Measurements from ENCODE around the gene CLSTN2.

CLSTN2 gene

DNA sequence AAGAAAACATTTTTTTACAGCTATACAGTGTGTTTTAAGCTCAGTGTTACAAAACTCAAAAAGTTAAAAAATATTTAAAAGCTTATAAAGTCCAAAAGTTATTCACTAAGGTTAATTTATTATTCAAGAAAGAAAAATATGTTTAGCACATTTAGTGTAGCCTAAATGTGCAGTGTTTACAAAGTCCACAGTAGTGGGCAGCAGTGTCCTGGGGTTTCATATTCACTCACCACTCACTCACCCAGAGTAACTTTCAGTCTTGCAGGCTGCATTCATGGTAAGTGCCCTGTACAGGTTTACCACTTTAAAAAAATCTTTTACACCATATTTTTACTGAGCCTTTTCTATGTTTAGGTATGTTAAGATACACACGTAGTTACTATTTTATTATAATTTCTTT lies 442.7 kb downstream of the CLSTN2 start:
- no peak for DNase-seq (ENCODE audit: low spot score in 2 of 2)
- Mint-ChIP-seq H3K9me3 (no peaks in the 10 kb centered on the region), H3K4me1 (no peaks in the 10 kb centered on the region), H3K36me3 (no peaks in the 10 kb centered on the region), H3K27ac (no peak overlapping the region), H3K27me3 (peaks cover 2% of the 10 kb centered on the region), H3K4me3 (no peak overlapping the region)
- no peak for ATAC-seq (ENCODE audit: low read depth)

DNA sequence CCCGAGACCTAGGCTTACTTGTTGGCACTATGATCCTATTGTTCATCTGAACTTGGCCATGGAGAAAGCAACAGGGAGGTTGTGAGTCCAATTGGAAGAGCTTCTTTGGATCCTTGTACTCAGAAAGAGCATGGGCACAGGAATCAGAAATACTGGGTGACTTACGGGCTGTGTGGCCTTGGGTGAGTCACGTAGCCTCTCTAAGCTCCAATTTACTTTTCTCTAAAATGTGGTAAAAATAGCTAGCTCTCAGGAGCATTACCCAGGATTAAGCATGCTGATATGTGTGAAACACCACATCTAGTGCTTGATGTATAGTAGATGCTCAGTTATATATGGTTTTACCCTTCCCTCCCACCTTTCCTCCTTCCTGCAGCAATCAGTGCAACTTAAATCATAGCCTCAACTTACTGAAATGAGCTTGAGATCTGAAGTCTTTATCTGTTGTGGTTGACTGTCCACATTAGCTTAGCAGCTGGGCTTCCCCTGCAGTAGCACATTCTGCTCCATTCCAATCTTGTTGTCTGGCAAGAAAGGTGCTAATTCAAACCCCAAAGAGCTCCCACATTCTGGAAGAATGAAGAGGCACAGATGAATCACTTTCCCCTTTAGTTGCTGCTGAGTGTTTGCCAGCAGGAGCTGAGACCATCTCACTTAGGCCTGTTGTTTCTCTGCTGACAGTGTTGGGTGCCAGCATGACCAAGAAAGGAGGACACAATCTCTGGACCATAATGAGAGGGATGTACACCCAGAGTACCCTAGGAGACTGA lies 443.8 kb downstream of the CLSTN2 start:
- H3K4me3 Mint-ChIP-seq, result no peak overlapping the region
- H3K4me1 Mint-ChIP-seq, result no peaks in the 10 kb centered on the region
- no peaks in the 10 kb centered on the region for H3K9me3 Mint-ChIP-seq
- no peaks in the 10 kb centered on the region for H3K36me3 Mint-ChIP-seq
- no peak overlapping the region for H3K27ac Mint-ChIP-seq
- no peak for ATAC-seq (ENCODE audit: low read depth)
- H3K27me3 Mint-ChIP-seq, result peaks cover 2% of the 10 kb centered on the region
- DNase-seq (ENCODE audit: low spot score in 2 of 2), result no peak

DNA sequence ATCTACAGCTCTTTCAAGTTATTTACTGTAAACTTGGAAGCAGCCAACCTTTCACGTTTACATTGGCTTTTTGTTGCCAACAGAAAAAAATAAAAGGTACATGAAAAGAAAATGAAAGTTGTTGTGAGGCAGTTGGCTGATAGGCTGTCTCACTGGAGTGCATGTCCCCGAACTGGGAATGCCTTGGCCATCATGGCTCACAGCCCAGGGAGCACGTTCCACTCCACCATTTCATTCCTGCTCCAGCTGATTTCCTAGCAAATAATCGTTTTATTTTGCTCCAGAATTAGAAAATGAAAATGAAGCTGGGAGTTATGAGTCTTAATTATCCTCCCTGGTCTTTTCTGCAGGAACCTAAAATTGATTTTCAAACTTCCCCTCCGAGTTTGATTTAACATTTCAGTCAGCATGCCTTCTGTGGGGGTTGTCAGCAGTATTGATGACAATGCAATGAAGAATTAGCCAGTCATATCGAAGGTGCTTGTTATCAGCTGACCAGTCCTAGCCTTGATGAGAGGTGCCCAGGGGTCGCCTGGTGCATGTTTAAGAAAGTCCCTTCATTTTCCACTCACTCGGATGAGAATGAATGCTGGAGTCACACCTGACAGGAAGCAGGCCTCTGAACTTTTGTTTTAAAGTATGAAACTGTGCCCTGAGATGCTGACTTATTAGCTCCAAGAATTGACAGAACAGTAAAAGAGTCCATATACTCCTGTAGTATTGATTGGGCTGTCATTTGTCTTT lies 449.2 kb downstream of the CLSTN2 start:
- H3K4me3 Mint-ChIP-seq, result no peak overlapping the region
- DNase-seq (ENCODE audit: low spot score in 2 of 2) (no peak), ATAC-seq (ENCODE audit: low read depth) (no peak)
- H3K9me3 Mint-ChIP-seq, result no peaks in the 10 kb centered on the region
- no peaks in the 10 kb centered on the region for H3K4me1 Mint-ChIP-seq
- H3K36me3 Mint-ChIP-seq, result no peaks in the 10 kb centered on the region
- H3K27me3 Mint-ChIP-seq, result no peaks in the 10 kb centered on the region
- no peak overlapping the region for H3K27ac Mint-ChIP-seq

DNA sequence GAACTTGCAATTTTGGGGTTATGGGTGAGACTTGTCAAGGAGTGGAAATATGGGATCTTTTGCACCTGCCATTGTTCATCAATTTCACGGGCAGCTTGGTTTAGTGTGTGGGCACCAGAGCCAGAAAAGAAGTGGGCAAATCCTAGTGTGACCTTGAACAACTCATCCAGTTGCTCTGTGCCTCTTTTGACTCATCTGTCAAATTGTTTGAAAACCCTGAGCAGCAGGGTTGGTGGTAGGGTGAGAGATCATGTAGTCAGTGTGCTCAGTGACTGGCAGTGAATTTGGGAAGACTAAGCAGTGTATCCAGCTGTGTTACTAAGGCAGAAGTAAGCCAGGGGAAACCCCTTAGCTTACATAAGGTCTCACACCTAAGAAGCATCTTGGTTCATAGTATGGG lies 449.9 kb downstream of the CLSTN2 start:
- Mint-ChIP-seq H3K4me1 (no peaks in the 10 kb centered on the region), H3K27ac (no peak overlapping the region), H3K9me3 (peaks cover 1% of the 10 kb centered on the region), H3K36me3 (no peaks in the 10 kb centered on the region), H3K27me3 (no peaks in the 10 kb centered on the region), H3K4me3 (no peak overlapping the region)
- DNase-seq (ENCODE audit: low spot score in 2 of 2) (no peak), ATAC-seq (ENCODE audit: low read depth) (no peak)

DNA sequence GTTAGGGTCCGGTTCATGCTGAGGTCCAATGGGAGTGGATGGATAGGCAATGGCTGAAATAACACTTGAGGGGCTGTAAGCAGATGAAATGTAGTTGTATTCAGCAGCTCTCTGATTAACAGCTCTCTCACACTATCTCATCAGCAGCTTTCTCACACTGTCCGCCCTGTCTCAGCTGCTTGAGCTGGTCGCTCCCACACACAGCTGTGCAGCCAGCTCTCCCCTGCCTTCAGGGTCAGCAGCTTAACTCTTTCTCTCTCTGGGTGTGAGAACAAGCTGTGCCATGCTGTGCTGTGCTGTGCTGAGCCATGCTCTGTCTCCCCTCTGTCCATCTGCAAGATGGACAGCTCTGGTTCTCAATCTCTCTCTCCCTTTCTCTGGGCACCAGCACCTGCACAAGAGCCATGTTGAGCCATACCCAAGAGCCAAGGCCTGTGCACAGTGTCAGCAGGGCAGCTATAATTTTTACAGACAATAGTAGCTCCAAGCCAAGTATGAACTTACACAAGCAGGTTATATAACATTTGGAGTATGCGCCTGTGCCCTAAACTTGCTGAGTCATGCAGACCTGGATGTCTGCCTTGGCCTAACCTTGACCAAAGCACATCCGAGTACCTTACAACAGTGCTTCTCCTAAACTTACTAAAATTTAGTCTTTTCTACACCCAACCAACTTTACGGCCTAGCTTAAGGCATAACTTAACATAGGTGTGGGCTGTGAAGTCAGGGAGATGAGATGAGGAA lies 451.5 kb downstream of the CLSTN2 start:
- Mint-ChIP-seq H3K9me3 (peaks cover 1% of the 10 kb centered on the region), H3K4me1 (no peaks in the 10 kb centered on the region), H3K36me3 (no peaks in the 10 kb centered on the region), H3K4me3 (no peak overlapping the region), H3K27ac (no peak overlapping the region), H3K27me3 (no peaks in the 10 kb centered on the region)
- no peak for ATAC-seq (ENCODE audit: low read depth)
- DNase-seq (ENCODE audit: low spot score in 2 of 2), result no peak

DNA sequence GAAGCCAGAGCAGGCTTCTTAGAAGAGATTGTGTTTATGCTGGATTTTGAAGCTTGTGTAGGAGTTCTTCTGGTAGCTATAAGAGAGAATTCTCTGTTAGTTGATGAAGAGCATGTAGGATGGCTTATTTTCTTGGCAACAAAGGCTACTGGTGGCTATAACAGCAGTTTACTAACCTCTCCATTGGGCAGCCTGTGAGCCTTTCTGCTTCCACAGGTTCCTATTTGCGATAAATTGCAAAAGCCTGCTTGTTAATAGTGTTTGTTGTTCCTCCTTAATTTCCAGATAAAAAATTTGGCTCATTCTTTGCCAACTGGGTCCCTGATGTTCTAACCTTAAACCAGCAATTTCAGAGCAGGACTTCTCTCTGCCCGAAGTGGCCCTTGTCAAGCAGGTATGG lies 452.3 kb downstream of the CLSTN2 start:
- no peaks in the 10 kb centered on the region for H3K27me3 Mint-ChIP-seq
- H3K27ac Mint-ChIP-seq, result no peak overlapping the region
- DNase-seq (ENCODE audit: low spot score in 2 of 2) (no peak), ATAC-seq (ENCODE audit: low read depth) (no peak)
- H3K4me1 Mint-ChIP-seq, result no peaks in the 10 kb centered on the region
- H3K4me3 Mint-ChIP-seq, result no peak overlapping the region
- peaks cover 1% of the 10 kb centered on the region for H3K9me3 Mint-ChIP-seq
- no peaks in the 10 kb centered on the region for H3K36me3 Mint-ChIP-seq

DNA sequence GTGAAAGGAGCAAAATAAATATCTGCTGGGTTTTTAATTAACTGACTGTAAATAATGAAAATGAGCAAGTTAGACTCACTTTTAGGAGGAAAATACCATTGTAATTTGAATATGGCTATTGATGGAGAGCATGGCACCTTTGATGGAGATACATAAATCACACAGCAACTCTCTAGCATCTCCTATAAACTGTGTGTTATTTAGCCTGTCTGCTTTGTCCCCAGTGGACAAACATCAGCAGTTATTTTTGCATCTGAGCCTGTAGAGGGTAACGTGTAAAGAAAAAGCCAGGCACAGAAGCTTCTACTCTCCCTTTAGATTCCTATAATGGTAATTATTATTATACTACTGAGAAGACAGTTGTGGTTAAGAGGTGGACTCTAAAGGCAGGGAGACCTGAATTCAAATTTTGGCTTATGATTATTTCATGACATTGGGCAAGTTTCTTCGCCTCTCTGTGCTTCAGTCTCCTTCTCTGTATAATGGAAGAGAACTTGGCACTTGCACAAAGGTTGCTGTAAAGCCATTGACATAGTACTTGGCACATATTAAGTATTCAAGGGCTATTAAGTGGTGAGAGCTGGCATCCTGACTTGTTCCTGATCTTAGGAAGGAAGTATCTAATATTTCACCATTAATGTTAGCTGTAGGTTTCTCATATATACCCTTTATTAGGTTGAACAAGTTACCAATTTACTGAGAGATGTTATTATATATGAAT lies 453.4 kb downstream of the CLSTN2 start:
- no peaks in the 10 kb centered on the region for H3K27me3 Mint-ChIP-seq
- no peak for ATAC-seq (ENCODE audit: low read depth)

DNA sequence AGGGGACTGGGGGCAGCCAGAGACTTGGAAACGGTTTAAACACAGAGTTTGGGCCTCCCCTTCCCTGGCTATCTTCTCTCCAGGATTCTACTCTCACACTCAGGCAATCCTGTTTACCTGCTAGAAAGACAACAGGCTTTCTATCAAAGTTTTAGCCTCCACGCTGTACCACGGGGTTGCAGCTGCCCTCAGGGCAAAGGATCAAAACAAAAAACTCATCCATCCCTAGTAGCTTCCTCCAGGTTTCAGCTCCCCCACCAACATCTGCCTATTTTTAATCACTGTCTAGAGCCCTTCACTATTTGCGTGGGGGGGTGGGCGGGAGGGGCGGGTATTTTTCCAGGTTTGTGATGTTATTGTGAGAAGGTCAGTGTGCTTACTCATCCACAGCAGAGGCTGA lies 456.1 kb downstream of the CLSTN2 start:
- no peaks in the 10 kb centered on the region for H3K36me3 Mint-ChIP-seq
- H3K4me1 Mint-ChIP-seq, result no peaks in the 10 kb centered on the region
- H3K27ac Mint-ChIP-seq, result no peak overlapping the region
- H3K4me3 Mint-ChIP-seq, result no peak overlapping the region
- H3K27me3 Mint-ChIP-seq, result no peaks in the 10 kb centered on the region
- DNase-seq (ENCODE audit: low spot score in 2 of 2) (no peak), ATAC-seq (ENCODE audit: low read depth) (no peak)
- peaks cover 1% of the 10 kb centered on the region for H3K9me3 Mint-ChIP-seq

More for the DNA sequence above, 453.4 kb downstream of the CLSTN2 start:
- Mint-ChIP-seq H3K27ac (no peak overlapping the region), H3K4me1 (no peaks in the 10 kb centered on the region), H3K9me3 (peaks cover 1% of the 10 kb centered on the region), H3K4me3 (no peak overlapping the region), H3K36me3 (no peaks in the 10 kb centered on the region)
- DNase-seq (ENCODE audit: low spot score in 2 of 2), result no peak

DNA sequence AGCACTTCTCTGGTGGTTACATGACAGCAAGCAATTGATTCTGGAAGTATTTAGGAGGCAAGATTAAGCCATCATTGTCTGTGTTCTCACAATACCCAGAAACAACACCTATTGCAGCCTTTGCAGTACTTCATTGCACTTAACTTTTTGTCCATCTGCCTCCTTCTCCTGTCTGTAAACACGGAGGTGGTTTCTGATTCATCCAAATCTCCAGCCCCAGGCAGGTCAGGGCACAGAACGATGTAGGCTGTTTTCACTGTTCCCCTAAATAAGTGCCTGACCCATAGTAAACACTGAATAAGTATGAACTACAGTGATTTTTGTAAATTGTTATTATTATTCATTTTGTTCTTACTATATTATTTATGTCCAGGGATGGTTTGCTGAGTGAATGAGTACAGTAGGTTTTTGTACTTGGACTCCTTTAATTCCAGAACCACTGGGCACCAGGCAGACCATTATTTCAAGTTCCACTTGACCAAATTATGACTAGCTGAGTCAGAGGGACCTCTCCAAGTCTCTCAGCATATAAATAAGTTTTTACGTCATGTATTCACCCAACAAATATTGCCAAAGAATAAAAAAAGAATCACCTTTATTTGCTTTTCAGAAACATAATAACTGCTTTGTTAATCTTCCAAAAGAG lies 459.6 kb downstream of the CLSTN2 start:
- no peaks in the 10 kb centered on the region for H3K4me1 Mint-ChIP-seq
- no peaks in the 10 kb centered on the region for H3K27me3 Mint-ChIP-seq
- no peak overlapping the region for H3K27ac Mint-ChIP-seq
- peaks cover under 1% of the 10 kb centered on the region for H3K9me3 Mint-ChIP-seq
- no peak for ATAC-seq (ENCODE audit: low read depth)
- DNase-seq (ENCODE audit: low spot score in 2 of 2), result no peak
- no peaks in the 10 kb centered on the region for H3K36me3 Mint-ChIP-seq
- H3K4me3 Mint-ChIP-seq, result no peak overlapping the region

DNA sequence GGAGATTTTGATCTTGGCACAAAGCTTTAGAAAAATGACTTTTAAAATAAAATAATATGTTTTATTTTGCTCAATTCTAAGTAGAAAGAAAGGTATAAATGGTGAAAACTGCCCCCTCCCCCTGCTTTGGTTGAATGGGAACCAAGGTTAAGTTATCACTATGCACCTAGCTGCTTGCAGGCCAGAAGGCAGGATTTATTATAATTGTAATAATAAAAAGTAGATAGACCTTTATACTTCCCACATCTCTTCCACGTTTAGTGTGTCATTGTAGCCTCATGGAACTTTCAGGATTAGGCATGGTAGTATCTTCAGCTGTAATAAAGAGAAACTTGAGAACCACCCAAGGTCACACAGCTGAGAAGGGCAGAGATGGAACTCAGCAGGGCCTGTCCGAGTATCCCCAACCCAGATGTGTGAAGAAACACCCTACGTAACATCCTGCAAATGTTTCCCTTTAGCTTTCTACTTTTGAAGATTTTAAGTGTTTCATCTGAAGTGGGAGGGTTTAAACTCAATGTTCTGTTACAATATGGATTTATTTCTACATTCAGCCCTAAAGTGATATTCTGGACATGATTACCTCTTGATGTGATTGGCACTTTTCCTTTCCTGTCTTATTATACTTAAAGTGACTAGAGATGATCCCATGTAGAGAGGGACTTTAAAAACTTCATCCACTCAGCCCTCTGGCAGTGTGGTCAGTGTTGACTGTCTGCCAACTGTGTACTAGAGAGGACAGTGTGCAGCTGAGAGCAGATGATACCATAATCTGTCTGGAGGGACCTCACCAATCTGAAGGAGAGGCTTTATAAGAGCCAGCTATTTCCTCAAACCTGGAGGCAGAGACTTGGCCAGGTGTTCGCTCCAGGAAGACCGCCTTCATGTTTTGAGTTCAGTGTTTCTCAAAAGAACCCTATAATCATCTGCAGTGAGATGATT lies 460.4 kb downstream of the CLSTN2 start:
- Mint-ChIP-seq H3K9me3 (no peaks in the 10 kb centered on the region), H3K4me3 (no peak overlapping the region), H3K27ac (no peak overlapping the region), H3K27me3 (no peaks in the 10 kb centered on the region), H3K36me3 (no peaks in the 10 kb centered on the region), H3K4me1 (no peaks in the 10 kb centered on the region)
- DNase-seq (ENCODE audit: low spot score in 2 of 2) (no peak), ATAC-seq (ENCODE audit: low read depth) (no peak)

DNA sequence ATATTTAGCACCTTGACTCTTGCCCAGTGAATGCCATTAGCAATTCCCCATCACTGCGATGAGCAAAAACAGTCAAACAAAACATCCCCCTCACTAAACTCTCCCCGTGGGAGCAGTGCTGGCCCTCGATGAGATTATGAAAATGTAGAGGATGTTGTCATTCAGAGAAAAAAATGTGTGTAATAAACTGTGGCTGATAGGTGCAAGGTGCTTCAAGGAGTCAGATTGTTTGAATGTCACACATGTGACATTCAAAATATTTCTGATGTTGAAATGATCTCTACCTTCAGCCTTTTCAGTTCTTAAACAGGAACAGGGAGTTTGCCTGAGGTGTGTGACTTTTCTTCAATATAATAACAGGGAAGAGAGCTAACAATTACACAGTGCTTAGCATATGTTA lies 461.1 kb downstream of the CLSTN2 start:
- no peak for DNase-seq (ENCODE audit: low spot score in 2 of 2)
- Mint-ChIP-seq H3K27ac (no peak overlapping the region), H3K9me3 (no peaks in the 10 kb centered on the region), H3K4me3 (no peak overlapping the region), H3K36me3 (no peaks in the 10 kb centered on the region), H3K4me1 (no peaks in the 10 kb centered on the region), H3K27me3 (no peaks in the 10 kb centered on the region)
- no peak for ATAC-seq (ENCODE audit: low read depth)

DNA sequence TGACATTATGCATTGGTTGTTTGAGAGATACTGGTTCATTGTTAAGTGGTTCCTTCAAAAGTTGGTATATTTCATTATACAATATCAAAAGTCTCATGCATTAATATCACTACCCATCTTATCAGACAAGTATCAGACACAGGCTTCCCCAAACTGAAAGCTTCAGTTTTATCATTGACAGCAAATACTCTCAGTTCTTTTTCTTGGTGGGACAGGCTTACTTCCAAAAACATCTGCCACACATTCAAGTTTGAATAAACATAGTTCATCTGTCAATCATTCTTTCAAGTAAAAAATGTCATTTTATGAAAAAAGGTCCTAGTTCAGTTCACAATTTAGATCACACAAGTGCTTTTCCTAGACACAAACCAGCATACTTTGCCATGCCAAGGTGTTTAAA lies 462.9 kb downstream of the CLSTN2 start:
- Mint-ChIP-seq H3K27ac (no peak overlapping the region), H3K9me3 (no peaks in the 10 kb centered on the region), H3K4me1 (no peaks in the 10 kb centered on the region), H3K4me3 (no peak overlapping the region), H3K36me3 (no peaks in the 10 kb centered on the region), H3K27me3 (no peaks in the 10 kb centered on the region)
- DNase-seq (ENCODE audit: low spot score in 2 of 2) (no peak), ATAC-seq (ENCODE audit: low read depth) (no peak)

DNA sequence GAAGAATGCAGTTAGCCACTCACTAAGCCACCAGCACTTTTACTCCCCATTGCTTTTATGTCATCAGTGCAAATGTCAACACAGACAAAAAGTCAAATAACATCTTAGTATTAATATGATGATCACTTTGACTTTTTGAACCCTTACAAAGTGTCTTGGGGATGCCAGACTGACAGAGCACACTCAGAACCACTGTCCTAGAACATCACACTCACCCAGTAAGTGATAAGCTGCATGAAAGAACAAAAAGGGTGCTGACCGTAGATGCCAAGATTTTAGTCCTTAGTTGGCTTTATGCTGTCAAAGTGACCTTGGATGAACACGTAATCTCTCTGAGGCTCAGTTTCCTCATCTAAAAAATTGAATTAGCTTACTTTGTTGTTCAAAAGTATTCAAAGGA lies 463.4 kb downstream of the CLSTN2 start:
- Mint-ChIP-seq H3K9me3 (no peaks in the 10 kb centered on the region), H3K4me3 (no peak overlapping the region), H3K36me3 (no peaks in the 10 kb centered on the region), H3K4me1 (no peaks in the 10 kb centered on the region), H3K27me3 (peaks cover 2% of the 10 kb centered on the region), H3K27ac (no peak overlapping the region)
- ATAC-seq (ENCODE audit: low read depth) (no peak), DNase-seq (ENCODE audit: low spot score in 2 of 2) (no peak)
